OCI-LY1 (cell line): Measurements from ENCODE around the gene TP53AIP1.

Experiments used
- H2AFZ ChIP-seq: fragments of 200-600 bp; sonication (generic), shearing (Covaris generic); 2 replicates; pipeline ENCODE4 v1.6.0; 2014; ENCODE audit warnings: antibody characterized with exemption, mild to moderate bottlenecking, low read length
- H3F3A ChIP-seq: fragments of 200-600 bp; sonication (generic), shearing (Covaris generic); 2 replicates; pipeline ENCODE4 v1.6.0; 2014; ENCODE audit warnings: mild to moderate bottlenecking, antibody characterized with exemption, low read length, moderate library complexity; ENCODE audit not compliant: insufficient read depth
- H3K27ac ChIP-seq: fragments of 200-600 bp; sonication (generic); 2 replicates; pipeline ENCODE4 v1.5.1; 2014; ENCODE audit warnings: low read length, mixed run types, mild to moderate bottlenecking, low read depth; ENCODE audit not compliant: poor library complexity, severe bottlenecking
- H3K27me3 ChIP-seq: fragments of 200-600 bp; sonication (generic); 2 replicates; pipeline ENCODE4 v1.6.0; 2014; ENCODE audit warnings: antibody characterized with exemption, mild to moderate bottlenecking, low read length, moderate library complexity; ENCODE audit not compliant: insufficient read depth
- H3K36me3 ChIP-seq: fragments of 200-600 bp; sonication (generic); 2 replicates; pipeline ENCODE4 v1.6.1; 2014; ENCODE audit warnings: mild to moderate bottlenecking, antibody characterized with exemption, low read length, moderate library complexity, mixed read lengths; ENCODE audit not compliant: insufficient read depth
- H3K4me1 ChIP-seq: fragments of 200-600 bp; sonication (generic); 2 replicates; pipeline ENCODE4 v1.5.1; 2014; ENCODE audit warnings: mild to moderate bottlenecking, low read length, moderate library complexity; ENCODE audit not compliant: insufficient read depth, severe bottlenecking
- H3K4me2 ChIP-seq: fragments of 200-600 bp; sonication (generic), shearing (Covaris generic); 2 replicates; pipeline ENCODE4 v1.6.1; 2014; ENCODE audit warnings: low read length
- H3K4me3 ChIP-seq: fragments of 200-600 bp; sonication (generic); 2 replicates; pipeline ENCODE4 v1.5.1; 2014; ENCODE audit warnings: low read length, low read depth, mild to moderate bottlenecking, mixed read lengths; ENCODE audit not compliant: poor library complexity, severe bottlenecking
- H3K79me2 ChIP-seq: fragments of 200-600 bp; shearing (Covaris generic); 2 replicates; pipeline ENCODE4 v1.6.1; 2016; ENCODE audit warnings: mixed run types, low read length, mixed read lengths; ENCODE audit not compliant: insufficient read depth
- H3K9ac ChIP-seq: fragments of 200-600 bp; sonication (generic), shearing (Covaris generic); 2 replicates; pipeline ENCODE4 v1.6.1; 2014; ENCODE audit warnings: mild to moderate bottlenecking, low read length, mixed read lengths
- H3K9me2 ChIP-seq: fragments of 200-600 bp; sonication (generic), shearing (Covaris generic); 2 replicates; pipeline ENCODE4 v1.6.1; 2014; ENCODE audit warnings: low read depth, mild to moderate bottlenecking, low read length, mixed read lengths
- H3K9me3 ChIP-seq: fragments of 200-600 bp; shearing (Covaris generic); 2 replicates; pipeline ENCODE4 v1.6.1; 2014; ENCODE audit warnings: low read length, mixed read lengths
- H4K20me1 ChIP-seq: fragments of 200-600 bp; sonication (generic), shearing (Covaris generic); 2 replicates; pipeline ENCODE4 v1.6.0; 2016; ENCODE audit warnings: mild to moderate bottlenecking, low read length; ENCODE audit not compliant: insufficient read depth
- EZH2 ChIP-seq: fragments of 200-600 bp; sonication (generic), shearing (Covaris generic); IDR thresholded peaks from 2 replicates; pipeline ENCODE4 v1.8.0; 2017; ENCODE audit warnings: borderline replicate concordance, mixed run types, mild to moderate bottlenecking, antibody characterized with exemption, low read length, moderate library complexity, mixed read lengths
- TF ChIP-seq, protein P1 (sequence below): fragments of 200-600 bp; sonication (generic), shearing (Covaris generic); IDR thresholded peaks from 2 replicates; pipeline ENCODE4 v1.5.1; 2017; ENCODE audit warnings: mild to moderate bottlenecking, antibody characterized with exemption, low read length, moderate library complexity, mixed read lengths

TP53AIP1 gene

DNA sequence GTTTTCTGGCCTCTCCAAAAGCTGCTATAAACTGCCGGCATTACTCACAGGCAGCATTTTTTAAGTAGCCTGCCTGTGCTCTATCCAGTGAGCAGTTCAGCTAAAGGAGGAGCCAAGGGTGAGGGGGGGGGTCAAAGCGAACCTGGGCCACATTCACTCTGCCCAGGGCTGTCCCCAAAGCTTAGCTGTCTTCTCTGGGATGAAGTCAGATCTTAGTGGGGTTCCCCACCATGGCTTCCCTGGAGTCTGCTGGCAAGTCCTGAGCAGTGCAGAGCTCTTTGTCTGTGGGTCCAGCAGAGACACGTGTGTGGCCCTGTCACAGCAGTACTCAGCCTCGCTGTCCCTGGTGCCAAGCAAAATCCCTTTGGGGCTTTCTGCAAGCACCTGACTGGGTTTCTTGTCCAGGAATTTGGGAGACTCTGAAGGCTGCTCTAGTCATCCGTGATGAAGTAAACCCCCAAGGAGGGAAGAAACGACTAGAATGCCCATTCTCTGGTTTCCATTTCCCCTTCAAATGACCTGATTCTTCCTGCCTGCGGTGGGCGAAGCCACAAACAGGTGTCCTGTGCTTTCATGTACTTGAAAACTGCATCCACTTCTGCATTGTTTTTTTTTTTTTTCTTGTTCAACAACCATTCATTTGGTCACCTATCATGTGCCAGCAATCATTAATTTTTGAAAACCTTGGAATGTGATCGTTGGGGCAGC lies 48.9 kb downstream of the TP53AIP1 start:
- no peak overlapping the region for H3K27ac ChIP-seq
- H3K9ac ChIP-seq = no peak overlapping the region
- H3K9me3 ChIP-seq = no peaks in the 10 kb centered on the region
- no peaks in the 10 kb centered on the region for H3K4me1 ChIP-seq
- no peak overlapping the region for H3K4me3 ChIP-seq
- TF ChIP-seq, protein P1, sequence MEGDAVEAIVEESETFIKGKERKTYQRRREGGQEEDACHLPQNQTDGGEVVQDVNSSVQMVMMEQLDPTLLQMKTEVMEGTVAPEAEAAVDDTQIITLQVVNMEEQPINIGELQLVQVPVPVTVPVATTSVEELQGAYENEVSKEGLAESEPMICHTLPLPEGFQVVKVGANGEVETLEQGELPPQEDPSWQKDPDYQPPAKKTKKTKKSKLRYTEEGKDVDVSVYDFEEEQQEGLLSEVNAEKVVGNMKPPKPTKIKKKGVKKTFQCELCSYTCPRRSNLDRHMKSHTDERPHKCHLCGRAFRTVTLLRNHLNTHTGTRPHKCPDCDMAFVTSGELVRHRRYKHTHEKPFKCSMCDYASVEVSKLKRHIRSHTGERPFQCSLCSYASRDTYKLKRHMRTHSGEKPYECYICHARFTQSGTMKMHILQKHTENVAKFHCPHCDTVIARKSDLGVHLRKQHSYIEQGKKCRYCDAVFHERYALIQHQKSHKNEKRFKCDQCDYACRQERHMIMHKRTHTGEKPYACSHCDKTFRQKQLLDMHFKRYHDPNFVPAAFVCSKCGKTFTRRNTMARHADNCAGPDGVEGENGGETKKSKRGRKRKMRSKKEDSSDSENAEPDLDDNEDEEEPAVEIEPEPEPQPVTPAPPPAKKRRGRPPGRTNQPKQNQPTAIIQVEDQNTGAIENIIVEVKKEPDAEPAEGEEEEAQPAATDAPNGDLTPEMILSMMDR = no peak
- no peak for TF ChIP-seq EZH2
- H3K9me2 ChIP-seq = no peaks in the 10 kb centered on the region
- H2AFZ ChIP-seq = no peak overlapping the region
- no peaks in the 10 kb centered on the region for H4K20me1 ChIP-seq
- H3K4me2 ChIP-seq = no peak overlapping the region
- H3K79me2 ChIP-seq = no peaks in the 10 kb centered on the region
- H3K36me3 ChIP-seq = no peaks in the 10 kb centered on the region
- H3F3A ChIP-seq = no peaks in the 10 kb centered on the region
- H3K27me3 ChIP-seq = no peaks in the 10 kb centered on the region

DNA sequence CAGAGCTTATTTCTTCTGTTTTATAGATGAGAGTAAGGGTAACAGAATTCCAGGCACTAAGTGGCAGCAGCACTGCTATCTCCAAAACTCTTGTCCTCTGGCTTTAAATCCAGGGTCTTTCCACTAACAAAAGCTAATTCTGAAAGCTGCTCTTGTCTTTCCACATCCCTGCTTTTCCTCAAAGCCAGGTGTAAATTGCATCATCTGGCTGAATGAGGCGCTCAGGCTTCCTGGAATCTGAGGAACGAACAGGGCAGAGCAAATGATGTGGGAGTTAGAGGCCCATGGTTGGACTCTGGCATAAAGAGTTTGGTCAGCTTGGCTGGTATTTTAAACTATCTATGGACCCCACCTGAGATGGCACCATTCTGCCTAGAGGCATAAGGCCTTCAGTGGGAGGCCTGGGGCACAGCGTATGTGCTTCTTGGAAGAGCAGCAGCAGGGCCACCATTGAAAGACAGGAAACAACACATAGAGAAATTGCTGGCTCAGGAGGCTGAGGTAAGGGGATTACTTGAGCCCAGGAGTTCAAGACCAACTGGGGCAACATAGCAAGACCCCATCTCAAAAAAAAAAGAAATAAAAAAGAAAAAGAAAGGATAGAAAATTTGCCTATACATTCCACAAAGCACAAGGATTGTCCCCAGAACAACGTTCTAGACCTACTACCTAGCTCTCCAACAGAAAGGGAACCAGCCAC lies 49.7 kb downstream of the TP53AIP1 start:
- no peak overlapping the region for H3K9ac ChIP-seq
- no peaks in the 10 kb centered on the region for H4K20me1 ChIP-seq
- H3F3A ChIP-seq = no peaks in the 10 kb centered on the region
- H3K79me2 ChIP-seq = no peaks in the 10 kb centered on the region
- H3K4me3 ChIP-seq = no peak overlapping the region
- H2AFZ ChIP-seq = no peak overlapping the region
- no peaks in the 10 kb centered on the region for H3K4me1 ChIP-seq
- H3K4me2 ChIP-seq = no peak overlapping the region
- H3K27me3 ChIP-seq = no peaks in the 10 kb centered on the region
- no peaks in the 10 kb centered on the region for H3K36me3 ChIP-seq
- H3K9me3 ChIP-seq = no peaks in the 10 kb centered on the region
- H3K27ac ChIP-seq = no peak overlapping the region
- no peaks in the 10 kb centered on the region for H3K9me2 ChIP-seq
- TF ChIP-seq EZH2 = no peak
- TF ChIP-seq, protein P1 = no peak

DNA sequence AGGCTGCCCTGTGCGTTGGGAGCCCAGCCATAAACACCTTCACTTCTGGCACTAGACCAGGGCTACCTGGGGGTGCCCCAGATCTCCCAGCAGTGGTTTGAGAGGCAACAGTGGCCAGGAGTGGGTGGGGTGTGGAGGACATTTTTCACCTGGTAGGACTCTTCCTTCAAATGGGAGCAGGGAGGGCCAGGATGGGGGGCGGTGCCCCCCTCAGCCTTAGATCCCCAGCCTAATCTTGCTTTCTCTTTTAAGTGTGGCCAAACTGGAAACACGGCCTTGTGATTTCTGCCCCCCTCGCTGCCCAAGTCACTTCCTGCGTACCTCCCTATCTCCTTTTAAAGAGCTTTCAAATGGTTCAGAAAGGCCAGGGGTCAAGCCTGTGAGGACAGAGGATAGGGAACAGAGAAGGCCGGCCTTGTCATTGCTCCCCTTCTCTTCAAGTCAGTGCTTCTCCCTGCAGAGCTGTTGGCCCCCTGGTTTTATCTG lies 50.7 kb downstream of the TP53AIP1 start:
- no peak overlapping the region for H3K4me3 ChIP-seq
- H3F3A ChIP-seq = no peaks in the 10 kb centered on the region
- H4K20me1 ChIP-seq = no peaks in the 10 kb centered on the region
- no peaks in the 10 kb centered on the region for H3K79me2 ChIP-seq
- H3K27ac ChIP-seq = no peak overlapping the region
- H3K36me3 ChIP-seq = no peaks in the 10 kb centered on the region
- no peak for TF ChIP-seq EZH2
- TF ChIP-seq, protein P1 = no peak
- H3K9ac ChIP-seq = no peak overlapping the region
- no peaks in the 10 kb centered on the region for H3K9me2 ChIP-seq
- H3K4me2 ChIP-seq = no peak overlapping the region
- no peaks in the 10 kb centered on the region for H3K9me3 ChIP-seq
- H2AFZ ChIP-seq = no peak overlapping the region
- no peaks in the 10 kb centered on the region for H3K4me1 ChIP-seq
- H3K27me3 ChIP-seq = no peaks in the 10 kb centered on the region
